Heart right ventricle (tissue), 16 donors: Measurements from ENCODE around the gene KIF5C. TPM values are rescaled to one million over a fixed set of nuclear protein-coding genes. Genes with fewer than 3 reads are reported as not detected.

Experiments used
- ATAC-seq, 8 donors: fragments of 200-7000 bp; cut with Tn5 transposase; one replicate each; pipeline ENCODE4 v1.9.1; 2020; ENCODE audit warnings: mild to moderate bottlenecking in 8 of 8, moderate library complexity in 8 of 8, moderate number of reproducible peaks in 1 of 8
- DNase-seq, 2 donors: peaks; one replicate each; pipeline ENCODE4 v3.0.0-alpha.2; 2020
- H3K27ac ChIP-seq, 10 donors: fragments of 200-600 bp; sonication (generic) in 2 of 10; one replicate each; pipeline versions ENCODE4 v1.5.0 to v1.8.0; 2020 to 2022; ENCODE audit warnings: mild to moderate bottlenecking in 3 of 10
- H3K27me3 ChIP-seq, 7 donors: fragments of 200-600 bp; one replicate each; pipeline ENCODE4 v1.8.0; 2021 to 2022; ENCODE audit warnings: mild to moderate bottlenecking in 2 of 7
- H3K36me3 ChIP-seq, 9 donors: fragments of 200-600 bp; sonication (generic) in 1 of 9; one replicate each; pipeline versions ENCODE4 v1.5.0 to v1.8.0; 2020 to 2022; ENCODE audit warnings: mild to moderate bottlenecking in 2 of 9
- H3K4me1 ChIP-seq, 9 donors: fragments of 200-600 bp; sonication (generic) in 1 of 9; one replicate each; pipeline versions ENCODE4 v1.5.0 to v1.8.0; 2020 to 2022; ENCODE audit warnings: mild to moderate bottlenecking in 4 of 9
- H3K4me3 ChIP-seq, 10 donors: fragments of 200-600 bp; sonication (generic) in 2 of 10; one replicate each; pipeline versions ENCODE4 v1.5.0 to v1.8.0; 2020 to 2022; ENCODE audit warnings: mild to moderate bottlenecking in 7 of 10, moderate library complexity in 2 of 10
- H3K9me3 ChIP-seq, 11 donors: fragments of 200-600 bp in 10 of 11; sonication (generic) in 2 of 11; one replicate each; pipeline versions ENCODE4 v1.5.0 to v1.8.0; 2013 to 2022; ENCODE audit warnings: mild to moderate bottlenecking in 2 of 11, control low read depth in 1 of 11, moderate library complexity in 1 of 11
- CTCF ChIP-seq, 9 donors: fragments of 200-600 bp; sonication (generic) in 2 of 9; IDR thresholded peaks; one replicate each; pipeline versions ENCODE4 v1.5.0 to v1.8.0; 2021 to 2022; ENCODE audit warnings: antibody characterized with exemption in 9 of 9, mild to moderate bottlenecking in 5 of 9, moderate library complexity in 1 of 9
- WGBS, 2 donors: extraction: QIAGEN DNeasy Blood & Tissue Kit; methylation state at CpG; one replicate each; pipeline ENCODE4 v1.1.7; 2013; ENCODE audit warnings: inconsistent platforms in 1 of 2; 5-methylcytosine and 5-hydroxymethylcytosine counted together
- intact Hi-C, 10 donors: fragments of 100-400 bp; cut with DNase I; formaldehyde crosslinking; loops; one replicate each; pipeline versions ENCODE4 v1.11.1 to v1.14.2; 2022
- polyA plus RNA-seq, 2 donors: library from polyadenylated mRNA; stranded (reverse); fragments of 200-250 nt; gene quantifications; one replicate each; pipeline ENCODE4 v1.2.3, GENCODE V29; 2013
- total RNA-seq, 10 donors: library from RNA; stranded (reverse); fragmentation: NEBNext Ultra II Directional in 3 of 10; extraction: Animal tissue kit (Norgen Biotek cat#: 25700) in 3 of 10; gene quantifications; one replicate each; pipeline versions ENCODE4 v1.2.1 to v1.2.4, GENCODE V29; 2021 to 2023
- donor health status: Arrhythmogenic right ventricular cardiomyopathy.
- donor health status: ischemic (EF 13 %, LVEDD 7.1; RV severe dilation, severe dysfunction).
- donor health status: healthy with polysubstance abuse.
- donor health status: DM: no; HTN: yes; CAD: no.
- donor health status: DM: no; HTN: no; CAD: no.
- donor health status: ischemic (EF 25% LVEDD 6.9; RV normal size, moderate dysfunction).
- donor health status: ischemic (EF 25% LVEDD 5.7; RV mildly dilated, moderate dysfunction).
- donor health status: healthy.
- donor health status: DM: yes; HTN: yes; CAD: no.
- donor health status: Ischemic cardiomyopathy.
- donor health status: ischemic (EF 35%, LVEDD 5.7; RV mildly dilated, moderate dysfunction).
- donor health status: nonischemic (EF 11% LVEDD 7.7; RV severe dilation, severe dysfunction).
- donor health status: DM: yes; HTN: yes; CAD: no.
- donor health status: PGD.
- donor health status: ischemic (EF 29% LVEDD 5.4; RV normal size, mild dysfunction).
- donor health status: nonischemic (EF 23%, LVEDD 6.1; RV moderate dilation, normal function).

The KIF5C gene
- total and polyA plus RNA-seq, 12 donors: 0.21 to 0.94 (median 0.42) TPM

GRCh38 chr2:148969659-148970061 is 94.6 kb downstream of the KIF5C start:
- TF ChIP-seq CTCF (IDR thresholded peaks at IDR 0.05): no peak
- Histone ChIP-seq H3K4me1 (peaks cover 0 to 5% (median 0%) of the 10 kb centered on the region in 9 donors), H3K36me3 (no peaks in the 10 kb centered on the region), H3K27ac (no peak overlapping the region), H3K4me3 (no peak overlapping the region), H3K27me3 (no peaks in the 10 kb centered on the region), H3K9me3 (no peaks in the 10 kb centered on the region)
- intact Hi-C loops: loop anchor here in 2 of 10 donors (10.0 kb wide), 2 partner anchors 335 to 405 kb away; no protein-coding TSS in a partner anchor
- no peak for ATAC-seq
- no peak for DNase-seq
- 57 to 65% methylated on average over 7 of the region's 7 CpGs for WGBS, 2 donors

- H3K9me3 ChIP-seq: no peaks in the 10 kb centered on the region
- TF ChIP-seq CTCF (IDR thresholded peaks at IDR 0.05): no peak
- ATAC-seq (no peak), DNase-seq (no peak)
- no peak overlapping the region for H3K4me3 ChIP-seq
- intact Hi-C loops: loop anchor here in 2 of 10 donors (10.0 kb wide), 2 partner anchors 336 to 406 kb away; no protein-coding TSS in a partner anchor
- no peaks in the 10 kb centered on the region for H3K36me3 ChIP-seq
- 83 to 86% methylated on average over 2 of the region's 2 CpGs for WGBS, 2 donors
- H3K4me1 ChIP-seq: peaks cover 0 to 5% (median 0%) of the 10 kb centered on the region in 9 donors
- H3K27ac ChIP-seq: no peak overlapping the region
- no peaks in the 10 kb centered on the region for H3K27me3 ChIP-seq
These were observed 95.4 kb downstream of the KIF5C start for GRCh38 chr2:148970385-148970784.

GRCh38 chr2:148971547-148971946 is 96.5 kb downstream of the KIF5C start:
- ATAC-seq: no peak
- H3K27ac ChIP-seq: no peak overlapping the region
- no peak for DNase-seq
- H3K9me3 ChIP-seq: no peaks in the 10 kb centered on the region
- TF ChIP-seq CTCF (IDR thresholded peaks at IDR 0.05): no peak
- WGBS, 2 donors: 79 to 80% methylated on average over 3 of the region's 3 CpGs
- no peak overlapping the region for H3K4me3 ChIP-seq
- no peaks in the 10 kb centered on the region for H3K36me3 ChIP-seq
- intact Hi-C loops: loop anchor here in 2 of 10 donors (10.0 kb wide), 2 partner anchors 337 to 407 kb away; no protein-coding TSS in a partner anchor
- H3K27me3 ChIP-seq: no peaks in the 10 kb centered on the region
- H3K4me1 ChIP-seq: no peaks in the 10 kb centered on the region

GRCh38 chr2:148974095-148974494 is 99.1 kb downstream of the KIF5C start:
- H3K4me1 ChIP-seq: no peaks in the 10 kb centered on the region
- intact Hi-C loops: loop anchor here in 2 of 10 donors (10.0 kb wide), 2 partner anchors 339 to 409 kb away; no protein-coding TSS in a partner anchor
- H3K27me3 ChIP-seq: no peaks in the 10 kb centered on the region
- no peaks in the 10 kb centered on the region for H3K9me3 ChIP-seq
- TF ChIP-seq CTCF (IDR thresholded peaks at IDR 0.05): no peak
- no peak for DNase-seq
- no peak overlapping the region for H3K27ac ChIP-seq
- H3K36me3 ChIP-seq: no peaks in the 10 kb centered on the region
- no peak overlapping the region for H3K4me3 ChIP-seq
- no peak for ATAC-seq
